Loucy (cell line): ENCODE measurements around the gene RBMS3.

Experiments used
- H2AFZ ChIP-seq: fragments of 200-600 bp; sonication (generic); 2 replicates; pipeline ENCODE4 v1.6.0; 2016; ENCODE audit warnings: antibody characterized with exemption, mild to moderate bottlenecking, low read length, moderate library complexity
- H3F3A ChIP-seq: fragments of 200-600 bp; 2 replicates; pipeline ENCODE4 v1.6.0; 2016; ENCODE audit warnings: antibody characterized with exemption, low read depth, mild to moderate bottlenecking
- H3K27me3 ChIP-seq: fragments of 200-600 bp; sonication (generic); 2 replicates; pipeline ENCODE4 v1.6.1; 2014; ENCODE audit warnings: low read length, mild to moderate bottlenecking; ENCODE audit not compliant: insufficient read depth, poor library complexity, severe bottlenecking
- H3K36me3 ChIP-seq: fragments of 200-600 bp; sonication (generic); 2 replicates; pipeline ENCODE4 v1.6.1; 2016; ENCODE audit warnings: low read length; ENCODE audit not compliant: insufficient read depth
- H3K4me1 ChIP-seq: fragments of 200-600 bp; sonication (generic); 2 replicates; pipeline ENCODE4 v1.5.1; 2014; ENCODE audit warnings: low read length, mild to moderate bottlenecking; ENCODE audit not compliant: insufficient read depth, poor library complexity, severe bottlenecking
- H3K4me2 ChIP-seq: fragments of 200-600 bp; sonication (generic); 2 replicates; pipeline ENCODE4 v1.6.0; 2014; ENCODE audit warnings: antibody characterized with exemption, low read length, low read depth, mild to moderate bottlenecking; ENCODE audit not compliant: poor library complexity, severe bottlenecking
- H3K4me3 ChIP-seq: fragments of 200-600 bp; sonication (generic); 2 replicates; pipeline ENCODE4 v1.5.1; 2014; ENCODE audit warnings: low read length, mild to moderate bottlenecking, mixed read lengths; ENCODE audit not compliant: poor library complexity, severe bottlenecking
- H3K79me2 ChIP-seq: fragments of 200-600 bp; sonication (generic); 2 replicates; pipeline ENCODE4 v1.6.1; 2014; ENCODE audit warnings: low read length; ENCODE audit not compliant: insufficient read depth
- H3K9ac ChIP-seq: fragments of 200-600 bp; sonication (generic); 2 replicates; pipeline ENCODE4 v1.6.0; 2014; ENCODE audit warnings: mild to moderate bottlenecking, low read depth, low read length, moderate library complexity; ENCODE audit not compliant: poor library complexity, severe bottlenecking
- H3K9me2 ChIP-seq: fragments of 200-600 bp; sonication (generic); replicated peaks from 2 replicates; pipeline ENCODE4 v1.6.1; 2016; ENCODE audit warnings: low read depth, low read length, mixed read lengths
- H3K9me3 ChIP-seq: fragments of 200-600 bp; sonication (generic); 2 replicates; pipeline ENCODE4 v1.6.1; 2014; ENCODE audit warnings: mild to moderate bottlenecking, antibody characterized with exemption, low read length, low read depth; ENCODE audit not compliant: insufficient read depth
- H4K20me1 ChIP-seq: fragments of 200-600 bp; sonication (generic); 2 replicates; pipeline ENCODE4 v1.6.0; 2014; ENCODE audit warnings: antibody characterized with exemption, low read length, mild to moderate bottlenecking; ENCODE audit not compliant: insufficient read depth, poor library complexity, severe bottlenecking
- CTCF ChIP-seq: fragments of 200-600 bp; sonication (generic); conservative IDR thresholded peaks from 2 replicates; pipeline ENCODE4 v1.5.1; 2014; ENCODE audit warnings: mild to moderate bottlenecking, antibody characterized with exemption, low read length
- EZH2phosphoT487 ChIP-seq: fragments of 200-600 bp; IDR thresholded peaks from 2 replicates; pipeline ENCODE4 v1.6.1; 2018; ENCODE audit warnings: antibody characterized with exemption, mild to moderate bottlenecking, moderate library complexity, borderline replicate concordance

RBMS3 gene

GRCh38 chr3:29344935-29345334, 64.1 kb downstream of the RBMS3 start:
- no peaks in the 10 kb centered on the region for H4K20me1 ChIP-seq
- no peaks in the 10 kb centered on the region for H3K4me1 ChIP-seq
- TF ChIP-seq EZH2phosphoT487, result no peak
- no peak for TF ChIP-seq CTCF

GRCh38 chr3:29345516-29346300, 64.8 kb downstream of the RBMS3 start:
- Histone ChIP-seq H3K9me2 (no peaks in the 10 kb centered on the region), H3K36me3 (no peaks in the 10 kb centered on the region), H3F3A (no peaks in the 10 kb centered on the region), H3K9ac (no peak overlapping the region), H4K20me1 (no peaks in the 10 kb centered on the region), H3K9me3 (no peaks in the 10 kb centered on the region), H3K27me3 (no peaks in the 10 kb centered on the region), H3K4me2 (no peak overlapping the region), H2AFZ (no peak overlapping the region), H3K4me3 (no peak overlapping the region), H3K79me2 (no peaks in the 10 kb centered on the region), H3K4me1 (no peaks in the 10 kb centered on the region)
- TF ChIP-seq CTCF (no peak), EZH2phosphoT487 (no peak)

More at GRCh38 chr3:29344935-29345334, 64.1 kb downstream of the RBMS3 start:
- Histone ChIP-seq H3F3A (no peaks in the 10 kb centered on the region), H3K9me3 (no peaks in the 10 kb centered on the region), H3K79me2 (no peaks in the 10 kb centered on the region), H2AFZ (no peak overlapping the region), H3K9me2 (no peaks in the 10 kb centered on the region), H3K4me3 (no peak overlapping the region), H3K4me2 (no peak overlapping the region), H3K27me3 (no peaks in the 10 kb centered on the region), H3K9ac (no peak overlapping the region), H3K36me3 (no peaks in the 10 kb centered on the region)

- TF ChIP-seq CTCF, result no peak
- no peak for TF ChIP-seq EZH2phosphoT487
- Histone ChIP-seq H2AFZ (no peak overlapping the region), H3K4me1 (no peaks in the 10 kb centered on the region), H3K9me2 (no peaks in the 10 kb centered on the region), H3K36me3 (no peaks in the 10 kb centered on the region), H3K9me3 (no peaks in the 10 kb centered on the region), H3K4me3 (no peak overlapping the region), H3K79me2 (no peaks in the 10 kb centered on the region), H4K20me1 (no peaks in the 10 kb centered on the region), H3F3A (no peaks in the 10 kb centered on the region), H3K4me2 (no peak overlapping the region), H3K27me3 (no peaks in the 10 kb centered on the region), H3K9ac (no peak overlapping the region)
These were observed 66.0 kb downstream of the RBMS3 start for GRCh38 chr3:29346828-29347227.
